Esophagus squamous epithelium (tissue), 5 donors: Measurements from ENCODE around the gene MAD1L1. TPM values are rescaled to one million over a fixed set of nuclear protein-coding genes. Genes with fewer than 3 reads are reported as not detected.

Experiments
- DNase-seq: peaks from one replicate; lab custom pipeline; 2025; lab: John Stamatoyannopoulos, UW
- H3K27ac ChIP-seq, 4 donors: fragments of 200-600 bp; sonication (generic); one replicate each; pipeline ENCODE4 v1.5.1; 2016 to 2019; ENCODE audit warnings: mild to moderate bottlenecking in 1 of 4
- H3K27me3 ChIP-seq, 4 donors: fragments of 200-600 bp; sonication (generic); 1 replicate in 3 of 4; 2 replicates in 1 of 4; pipeline versions ENCODE4 v1.5.1 to v1.6.0; 2017 to 2021; ENCODE audit warnings: antibody characterized with exemption in 1 of 4
- H3K36me3 ChIP-seq, 3 donors: fragments of 200-600 bp; sonication (generic); one replicate each; pipeline ENCODE4 v1.5.1; 2016 to 2019
- H3K4me1 ChIP-seq, 3 donors: fragments of 200-600 bp; sonication (generic); one replicate each; pipeline ENCODE4 v1.5.1; 2017 to 2019
- H3K4me3 ChIP-seq, 4 donors: fragments of 200-600 bp; sonication (generic); 1 replicate in 3 of 4; 2 replicates in 1 of 4; pipeline ENCODE4 v1.5.1; 2016 to 2019; ENCODE audit warnings: mild to moderate bottlenecking in 2 of 4, moderate library complexity in 1 of 4
- H3K9me3 ChIP-seq, 3 donors: fragments of 200-600 bp; sonication (generic); one replicate each; pipeline ENCODE4 v1.5.1; 2016 to 2019
- POLR2A ChIP-seq, 4 donors: fragments of 450-650 bp; IDR thresholded peaks; one replicate each; pipeline ENCODE4 v1.6.1; 2017; ENCODE audit warnings: antibody characterized with exemption in 4 of 4, mild to moderate bottlenecking in 4 of 4, moderate library complexity in 3 of 4
- WGBS, 2 donors: methylation state at CpG; one replicate each; pipeline ENCODE4 v1.1.5; 2018; 5-methylcytosine and 5-hydroxymethylcytosine counted together
- intact Hi-C: fragments of 100-400 bp; cut with DNase I; formaldehyde crosslinking; loops from one replicate; pipeline ENCODE4 v1.15.0; 2022
- total RNA-seq, 4 donors: library from RNA; depleted of rRNA; stranded (reverse); fragments of >200 nt; gene quantifications; one replicate each; pipeline ENCODE4 v1.1.0, GENCODE V29; 2016
- TF ChIP-seq, protein P1 (sequence below), 6 experiments: fragments of 450-650 bp in 4 of 6; fragments of 200-600 bp in 2 of 6; sonication (generic) in 2 of 6; IDR thresholded peaks; one replicate each; pipeline ENCODE4 v1.5.1; 2016 to 2019; ENCODE audit warnings: antibody characterized with exemption in 6 of 6, mild to moderate bottlenecking in 4 of 6, moderate library complexity in 4 of 6
- donor health status: DM: yes; HTN: yes; CAD: no.

The MAD1L1 gene
- total RNA-seq, 4 donors from 2014 or later, result 16.6 to 40.4 (median 30.2) TPM

DNA sequence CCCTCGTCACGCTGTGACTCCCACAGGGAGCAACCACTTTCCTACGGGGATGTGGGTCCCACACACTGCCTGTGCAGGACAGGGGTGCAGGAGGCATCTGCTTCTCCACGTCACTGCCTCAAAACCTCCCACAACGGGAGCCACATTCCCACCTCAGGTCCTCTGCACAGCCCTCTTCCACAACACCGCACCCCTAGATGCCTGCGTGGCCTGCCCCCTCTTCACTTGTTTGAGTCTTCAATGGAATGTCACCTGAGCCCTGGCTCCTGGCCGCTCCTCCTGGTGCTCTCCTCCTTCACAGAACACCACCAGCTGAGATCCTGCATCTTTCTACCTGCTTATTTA is 73.6 kb downstream of the MAD1L1 start:
- Histone ChIP-seq H3K36me3 (peaks cover 0 to 8% (median 0%) of the 10 kb centered on the region in 3 donors), H3K27ac (no peak overlapping the region), H3K27me3 (no peaks in the 10 kb centered on the region), H3K9me3 (no peaks in the 10 kb centered on the region), H3K4me1 (peaks cover 0 to 37% (median 17%) of the 10 kb centered on the region in 3 donors), H3K4me3 (no peak overlapping the region)
- TF ChIP-seq, protein P1, sequence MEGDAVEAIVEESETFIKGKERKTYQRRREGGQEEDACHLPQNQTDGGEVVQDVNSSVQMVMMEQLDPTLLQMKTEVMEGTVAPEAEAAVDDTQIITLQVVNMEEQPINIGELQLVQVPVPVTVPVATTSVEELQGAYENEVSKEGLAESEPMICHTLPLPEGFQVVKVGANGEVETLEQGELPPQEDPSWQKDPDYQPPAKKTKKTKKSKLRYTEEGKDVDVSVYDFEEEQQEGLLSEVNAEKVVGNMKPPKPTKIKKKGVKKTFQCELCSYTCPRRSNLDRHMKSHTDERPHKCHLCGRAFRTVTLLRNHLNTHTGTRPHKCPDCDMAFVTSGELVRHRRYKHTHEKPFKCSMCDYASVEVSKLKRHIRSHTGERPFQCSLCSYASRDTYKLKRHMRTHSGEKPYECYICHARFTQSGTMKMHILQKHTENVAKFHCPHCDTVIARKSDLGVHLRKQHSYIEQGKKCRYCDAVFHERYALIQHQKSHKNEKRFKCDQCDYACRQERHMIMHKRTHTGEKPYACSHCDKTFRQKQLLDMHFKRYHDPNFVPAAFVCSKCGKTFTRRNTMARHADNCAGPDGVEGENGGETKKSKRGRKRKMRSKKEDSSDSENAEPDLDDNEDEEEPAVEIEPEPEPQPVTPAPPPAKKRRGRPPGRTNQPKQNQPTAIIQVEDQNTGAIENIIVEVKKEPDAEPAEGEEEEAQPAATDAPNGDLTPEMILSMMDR (IDR thresholded peaks at IDR 0.05), result no peak
- no peak for TF ChIP-seq POLR2A (IDR thresholded peaks at IDR 0.05)
- 87 to 96% methylated on average over 8 of the region's 8 CpGs for WGBS, 2 donors
- no peak for DNase-seq
- intact Hi-C loops, result no loop called here

DNA sequence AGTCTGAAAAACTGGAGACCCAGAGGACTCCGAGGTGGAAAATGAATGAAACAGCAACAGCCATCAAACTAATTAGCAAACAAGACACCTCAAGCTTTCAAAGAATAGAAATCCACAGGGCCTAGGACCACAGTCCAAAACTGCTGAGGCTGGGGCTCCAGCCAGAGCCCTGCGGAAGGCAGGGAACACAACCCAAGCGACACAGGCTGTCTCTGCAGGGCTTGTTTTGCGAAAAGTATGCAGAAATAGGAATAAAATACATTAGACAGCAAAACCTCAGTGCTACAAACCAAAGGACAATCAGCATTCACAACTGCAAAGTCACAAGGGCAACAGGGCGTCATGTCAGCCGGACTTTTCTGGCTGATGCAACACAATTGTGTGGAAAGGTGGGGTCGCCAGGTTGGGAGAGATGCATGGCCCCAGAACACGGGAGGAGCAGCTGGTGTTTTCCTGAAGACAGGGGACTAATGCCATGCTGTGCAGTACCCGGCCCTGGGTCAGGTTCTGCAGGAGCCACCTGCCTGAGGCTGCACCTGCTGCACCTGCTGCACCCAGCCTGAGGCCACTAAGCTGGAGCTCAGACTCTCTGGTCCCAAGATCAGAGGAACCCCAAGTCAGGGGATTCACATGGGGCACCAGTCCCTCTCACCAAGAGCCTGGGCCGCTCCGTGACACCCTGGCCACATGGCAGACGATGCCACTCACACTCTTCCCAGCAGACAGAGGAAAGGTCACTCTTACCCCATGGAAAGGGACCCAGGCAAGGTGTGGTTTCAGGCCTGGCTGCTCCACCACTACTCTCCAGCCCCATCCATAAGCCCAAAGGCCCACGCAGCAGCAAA is 74.2 kb downstream of the MAD1L1 start:
- no peak for DNase-seq
- TF ChIP-seq POLR2A (IDR thresholded peaks at IDR 0.05), result no peak
- TF ChIP-seq, protein P1 (IDR thresholded peaks at IDR 0.05), result no peak
- no peaks in the 10 kb centered on the region for H3K27me3 ChIP-seq
- 84 to 85% methylated on average over 9 to 10 of the region's 13 CpGs for WGBS, 2 donors
- H3K4me3 ChIP-seq, result no peak overlapping the region
- no peaks in the 10 kb centered on the region for H3K9me3 ChIP-seq
- H3K27ac ChIP-seq, result peak overlapping the region in 3 of 4 donors; percentile 50 to 81 (median 77)
- peaks cover 0 to 8% (median 0%) of the 10 kb centered on the region in 3 donors for H3K36me3 ChIP-seq
- peaks cover 0 to 36% (median 17%) of the 10 kb centered on the region in 3 donors for H3K4me1 ChIP-seq
- intact Hi-C loops, result no loop called here

DNA sequence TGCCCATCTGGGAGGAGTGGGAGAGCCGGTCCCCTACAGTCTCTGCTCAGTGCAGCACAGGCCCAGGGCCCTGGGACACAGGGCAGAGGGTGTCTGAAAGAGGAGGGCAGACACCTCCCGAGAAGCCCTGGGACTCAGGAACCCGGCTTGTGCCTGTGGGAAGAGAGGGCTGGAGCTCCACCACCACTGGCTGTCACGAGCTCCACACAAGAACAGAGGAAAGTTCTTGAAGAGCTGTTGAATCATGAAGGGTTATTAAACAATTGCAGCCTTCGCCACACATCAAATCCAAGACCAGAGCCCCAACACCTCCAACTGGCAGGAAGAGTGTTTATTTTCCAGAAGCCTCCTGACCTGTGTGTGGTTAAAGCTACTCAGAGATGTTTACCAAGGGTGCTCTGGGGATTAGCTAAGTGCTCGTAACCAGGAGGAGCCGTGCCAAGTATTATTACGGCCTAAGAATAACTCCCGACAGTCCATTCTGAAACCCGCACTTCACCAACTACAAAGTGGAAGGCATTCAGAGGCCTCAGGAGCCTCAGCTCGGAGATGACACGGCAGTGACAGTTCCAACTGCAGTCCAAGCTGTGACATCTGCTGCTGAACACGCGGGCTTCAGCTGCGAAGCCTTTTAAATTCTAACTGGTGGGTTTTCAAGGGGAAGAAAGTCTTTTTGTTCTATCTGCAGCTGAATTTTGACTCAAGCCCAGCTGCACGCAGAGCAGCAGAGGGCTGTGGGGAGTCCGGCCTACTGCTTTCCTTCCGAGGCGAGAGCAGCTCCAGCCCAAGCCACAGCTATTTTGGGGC is 75.1 kb downstream of the MAD1L1 start:
- 53 to 60% methylated on average over 11 to 12 of the region's 19 CpGs for WGBS, 2 donors
- Histone ChIP-seq H3K4me3 (peak overlapping the region in 1 of 4 donors; percentile 18), H3K36me3 (peaks cover 0 to 8% (median 0%) of the 10 kb centered on the region in 3 donors), H3K27me3 (no peaks in the 10 kb centered on the region), H3K9me3 (no peaks in the 10 kb centered on the region), H3K27ac (peak overlapping the region in 3 of 4 donors; percentile 50 to 81 (median 77)), H3K4me1 (peaks cover 0 to 30% (median 17%) of the 10 kb centered on the region in 3 donors)
- no peak for DNase-seq
- TF ChIP-seq, protein P1 (IDR thresholded peaks at IDR 0.05), result no peak
- TF ChIP-seq POLR2A (IDR thresholded peaks at IDR 0.05), result no peak
- intact Hi-C loops, result no loop called here

DNA sequence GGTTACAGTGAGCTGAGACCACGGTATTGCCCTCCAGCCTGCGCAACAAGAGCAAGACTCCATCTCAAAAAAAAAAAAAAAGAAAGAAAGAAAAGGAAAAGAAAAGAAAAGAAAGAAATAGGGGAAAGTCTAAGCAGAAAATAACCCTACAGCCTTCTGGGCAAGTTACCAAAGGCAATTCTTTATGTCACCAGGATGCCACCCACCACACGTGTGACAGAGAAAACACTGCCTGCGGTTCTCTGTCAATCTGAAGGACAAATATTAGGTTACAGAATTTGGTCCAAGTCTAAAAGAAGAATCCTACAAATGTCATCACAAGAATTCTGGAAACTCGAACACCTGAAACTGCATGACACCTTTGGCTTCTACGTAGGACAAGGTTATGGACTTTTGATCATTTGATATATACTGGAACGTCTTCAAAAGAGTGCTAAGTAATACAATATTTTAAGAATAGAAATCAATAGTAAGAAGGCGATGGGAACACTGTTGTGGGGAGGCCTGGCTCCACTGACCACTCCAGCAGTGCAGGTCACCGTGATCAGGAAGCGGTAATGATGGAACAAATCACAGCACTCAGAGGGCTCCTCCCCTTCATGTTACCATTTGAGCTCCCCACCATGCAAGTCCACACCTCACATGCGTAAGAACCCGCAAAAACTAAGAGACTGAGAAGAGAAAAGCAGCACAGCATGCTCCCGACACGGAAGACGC is 75.8 kb downstream of the MAD1L1 start:
- H3K27ac ChIP-seq, result peak overlapping the region in 3 of 4 donors; percentile 50 to 81 (median 77)
- DNase-seq, result no peak
- WGBS, 2 donors, result 87 to 92% methylated on average over 11 to 15 of the region's 15 CpGs
- H3K4me3 ChIP-seq, result no peak overlapping the region
- TF ChIP-seq, protein P1 (IDR thresholded peaks at IDR 0.05), result no peak
- no peak for TF ChIP-seq POLR2A (IDR thresholded peaks at IDR 0.05)
- intact Hi-C loops, result no loop called here
- H3K4me1 ChIP-seq, result peaks cover 0 to 30% (median 17%) of the 10 kb centered on the region in 3 donors
- no peaks in the 10 kb centered on the region for H3K9me3 ChIP-seq
- H3K36me3 ChIP-seq, result peaks cover 0 to 8% (median 0%) of the 10 kb centered on the region in 3 donors
- H3K27me3 ChIP-seq, result no peaks in the 10 kb centered on the region
